Measurements from ENCODE around the gene KPNA2. TPM values are rescaled to one million over a fixed set of nuclear protein-coding genes. Genes with fewer than 3 reads are reported as not detected.
A peak's percentile ranks its signal among the peaks of the same experiment; 100 is the strongest.
"Not testable (repeated sequence)": the region's sequence is repeated elsewhere in the genome, so short reads cannot be mapped to it uniquely, and the experiment has no call there.

Gene KPNA2
- total RNA-seq, 2 donors from 2014 or later = 150 to 274 TPM

DNA sequence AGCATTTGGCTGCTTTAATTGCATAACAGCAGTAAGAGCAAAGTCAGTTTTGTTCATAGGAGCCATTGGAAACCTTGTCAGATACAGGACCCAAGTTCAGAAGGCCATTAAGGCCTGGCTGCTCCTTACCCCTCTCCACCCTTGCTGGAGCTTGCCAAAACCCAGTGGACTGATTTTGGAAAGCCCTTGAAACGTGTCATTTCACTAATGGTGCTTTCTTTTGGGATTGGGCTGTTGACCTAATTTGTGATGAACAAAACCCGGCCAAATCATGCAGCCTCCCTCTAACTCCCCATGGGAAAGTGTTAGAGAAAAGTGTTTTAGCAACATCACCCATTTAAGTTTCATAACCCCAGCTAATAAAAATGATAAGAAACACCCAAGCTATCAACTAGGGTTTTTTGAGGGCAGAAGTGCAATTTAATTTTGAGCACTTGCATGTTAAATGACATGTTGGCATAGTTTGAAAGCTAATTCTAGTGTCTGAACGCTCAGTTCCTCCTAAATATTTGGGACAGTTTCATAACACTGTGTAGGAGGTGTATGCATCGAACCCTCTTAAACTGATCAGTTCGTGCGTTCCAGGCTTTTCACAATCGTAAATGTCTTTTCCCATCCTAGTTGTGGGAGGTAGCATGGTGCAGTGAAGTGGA lies 12.5 kb downstream of the KPNA2 start:
- not testable (repeated sequence) for DNase-seq (ENCODE audit: low spot score in 2 of 2); ATAC-seq; H3K9me3 Mint-ChIP-seq
- H3K36me3 Mint-ChIP-seq = peaks cover 19 to 30% of the 10 kb centered on the region in 2 donors
- peak overlapping the region in 1 of 2 donors; percentile 88 for H3K27ac Mint-ChIP-seq

DNA sequence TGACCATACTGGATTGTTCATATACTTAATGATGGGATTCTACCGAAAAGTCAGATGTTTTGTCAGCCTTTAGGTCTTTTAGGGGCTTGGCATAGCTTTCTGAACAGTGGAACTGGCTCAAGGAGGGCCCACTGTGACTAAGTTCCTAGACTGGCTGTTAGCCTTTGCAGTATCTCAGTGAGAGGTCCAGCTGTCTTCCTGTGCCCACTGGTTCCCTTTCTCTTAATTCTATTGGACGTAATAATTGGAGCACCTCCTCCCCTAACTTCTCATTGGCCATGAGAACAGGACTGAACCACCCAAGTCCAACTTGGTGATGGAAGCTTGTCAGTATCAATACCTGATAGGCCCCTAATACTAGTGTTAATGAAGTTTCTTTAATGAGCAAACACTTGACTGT lies 13.5 kb downstream of the KPNA2 start:
- H3K9me3 Mint-ChIP-seq = no peaks in the 10 kb centered on the region
- H3K36me3 Mint-ChIP-seq = peaks cover 13 to 22% of the 10 kb centered on the region in 2 donors
- peak overlapping the region in 1 of 2 donors; percentile 7 for H3K27ac Mint-ChIP-seq
- peak; percentile 25 to 47 for ATAC-seq
- no peak for DNase-seq (ENCODE audit: low spot score in 2 of 2)

DNA sequence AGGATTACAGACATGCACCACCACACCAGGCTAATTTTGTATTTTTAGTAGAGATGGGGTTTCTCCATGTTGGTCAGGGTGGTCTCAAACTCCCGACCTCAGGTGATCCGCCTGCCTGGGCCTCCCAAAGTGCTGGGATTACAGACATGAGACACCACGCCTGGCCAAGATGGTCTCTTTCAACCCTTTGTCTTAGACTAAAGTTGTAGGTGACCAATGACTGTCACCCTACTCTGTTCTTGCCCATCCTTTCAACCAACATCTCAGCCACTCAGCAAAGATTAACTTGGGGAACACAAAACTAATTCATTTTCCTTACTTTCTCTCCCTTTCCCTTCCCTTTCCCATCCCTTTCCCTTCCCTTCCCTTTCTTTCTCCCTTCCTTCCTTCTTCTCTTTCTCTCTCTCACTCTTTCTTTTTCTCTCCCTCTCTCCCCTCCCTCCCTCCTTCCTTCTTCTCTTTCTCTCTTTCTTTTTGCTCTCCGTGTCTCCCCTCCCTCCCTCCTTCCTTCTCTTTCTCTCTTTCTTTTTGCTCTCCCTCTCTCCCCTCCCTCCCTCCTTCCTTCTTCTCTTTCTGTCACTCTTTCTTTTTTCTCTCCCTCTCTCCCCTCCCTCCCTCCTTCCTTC lies 14.4 kb downstream of the KPNA2 start:
- ATAC-seq = peak in 1 of 2 donors; percentile 16
- not testable (repeated sequence) for DNase-seq (ENCODE audit: low spot score in 2 of 2); H3K9me3 Mint-ChIP-seq; H3K27ac Mint-ChIP-seq
- H3K36me3 Mint-ChIP-seq = peaks cover 7 to 12% of the 10 kb centered on the region in 2 donors

DNA sequence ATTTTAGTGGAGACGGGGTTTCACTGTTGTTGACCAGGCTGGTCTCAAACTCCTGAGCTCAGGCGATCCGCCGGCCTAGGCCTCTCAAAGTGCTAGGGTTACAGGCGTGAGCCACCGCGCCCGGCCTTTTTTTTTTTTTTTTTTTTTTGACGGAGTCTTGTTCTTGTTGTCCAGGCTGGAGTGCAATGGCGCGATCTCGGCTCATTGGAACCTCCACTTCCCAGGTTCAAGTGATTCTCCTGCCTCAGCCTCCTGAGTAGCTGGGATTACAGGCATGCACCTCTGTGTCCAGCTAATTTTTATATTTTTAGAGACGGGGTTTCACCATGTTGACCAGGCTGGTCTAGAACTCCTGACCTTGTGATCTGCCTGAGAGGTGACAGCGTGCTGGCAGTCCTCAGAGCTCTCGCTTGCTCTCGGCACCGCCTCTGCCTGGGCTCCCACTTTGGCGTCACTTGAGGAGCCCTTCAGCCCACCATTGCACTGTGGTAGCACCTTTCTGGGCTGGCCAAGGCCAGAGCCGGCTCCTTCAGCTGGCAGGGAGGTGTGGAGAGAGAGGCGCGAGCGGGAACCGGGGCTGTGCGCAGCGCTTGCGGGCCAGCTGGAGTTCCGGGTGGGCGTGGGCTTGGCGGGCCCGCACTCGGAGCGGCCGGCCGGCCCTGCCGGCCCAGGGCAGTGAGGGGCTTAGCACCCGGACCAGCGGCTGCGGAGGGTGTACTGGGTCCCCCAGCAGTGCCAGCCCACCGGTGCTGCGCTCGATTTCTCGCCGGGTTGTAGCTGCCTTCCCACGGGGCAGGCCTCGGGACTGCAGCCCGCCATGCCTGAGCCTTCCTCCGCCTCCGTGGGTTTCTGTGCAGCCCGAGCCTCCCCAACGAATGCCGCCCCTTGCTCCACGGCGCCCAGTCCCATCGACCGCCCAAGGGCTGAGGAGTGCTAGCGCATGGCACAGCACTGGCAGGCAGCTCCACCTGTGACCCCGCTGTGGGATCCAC lies 16.1 kb downstream of the KPNA2 start:
- H3K27ac Mint-ChIP-seq, H3K9me3 Mint-ChIP-seq: not testable (repeated sequence)

DNA sequence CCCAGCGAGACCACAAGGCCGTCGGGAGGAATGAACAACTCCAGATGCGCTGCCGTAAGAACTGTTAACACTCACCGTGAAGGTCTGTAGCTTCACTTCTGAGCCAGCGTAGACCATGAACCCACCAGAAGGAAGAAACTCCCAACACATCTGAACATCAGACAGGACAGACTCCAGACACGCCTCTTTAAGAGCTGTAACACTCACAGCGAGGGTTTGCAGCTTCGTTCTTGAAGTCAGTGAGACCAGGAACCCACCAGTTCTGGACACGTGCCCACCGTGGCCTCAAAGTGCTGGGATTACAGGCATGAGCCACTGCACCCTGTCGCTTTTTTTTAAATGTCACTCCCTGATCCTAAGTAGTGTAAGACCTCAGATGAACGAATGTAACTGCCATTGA lies 17.3 kb downstream of the KPNA2 start:
- Mint-ChIP-seq H3K36me3 (no peaks in the 10 kb centered on the region), H3K27ac (no peak overlapping the region), H3K9me3 (no peaks in the 10 kb centered on the region)
- DNase-seq (ENCODE audit: low spot score in 2 of 2) (no peak), ATAC-seq (peak in 1 of 2 donors; percentile 3)

More for the DNA sequence above, 16.1 kb downstream of the KPNA2 start:
- DNase-seq (ENCODE audit: low spot score in 2 of 2); ATAC-seq; H3K36me3 Mint-ChIP-seq: not testable (repeated sequence)

DNA sequence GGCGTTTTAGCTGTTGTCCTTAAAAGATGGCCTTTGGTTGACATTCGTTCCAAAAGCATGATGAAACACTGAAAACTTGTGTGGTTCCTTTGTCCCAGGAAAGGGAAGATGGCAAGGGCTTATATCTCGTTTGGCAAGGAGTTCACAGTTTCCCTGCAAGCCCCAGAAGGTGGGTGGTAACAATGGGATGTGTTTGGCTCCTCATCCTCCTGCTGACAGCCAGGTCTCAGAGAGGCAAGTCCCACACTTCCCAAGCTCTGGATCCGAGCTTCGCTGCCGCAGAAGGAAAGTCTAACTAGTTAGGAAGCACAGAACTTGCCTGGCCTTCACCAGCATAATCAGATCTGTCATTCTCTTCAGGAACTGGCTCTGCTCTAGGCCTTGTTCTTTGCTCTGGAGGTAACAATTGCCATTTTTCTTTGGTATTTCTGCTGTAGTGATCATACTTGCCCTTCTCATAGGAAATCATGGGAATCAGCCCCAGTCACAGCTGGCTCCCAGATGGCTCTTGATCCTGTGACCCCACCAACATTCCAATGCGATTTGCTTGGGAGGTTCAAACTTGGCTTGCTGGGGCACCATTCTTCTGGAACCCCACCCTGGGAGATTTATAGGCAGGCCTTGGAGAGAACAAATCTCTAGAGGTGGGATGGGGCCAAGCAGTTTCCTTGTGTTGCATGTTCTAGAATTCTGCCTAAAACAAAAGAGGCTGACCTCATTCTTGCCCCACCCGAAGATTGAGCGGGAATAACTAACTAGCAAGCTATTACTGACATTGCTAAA lies 17.9 kb downstream of the KPNA2 start:
- no peak for DNase-seq (ENCODE audit: low spot score in 2 of 2)
- H3K27ac Mint-ChIP-seq = no peak overlapping the region
- no peaks in the 10 kb centered on the region for H3K9me3 Mint-ChIP-seq
- no peaks in the 10 kb centered on the region for H3K36me3 Mint-ChIP-seq
- ATAC-seq = no peak

DNA sequence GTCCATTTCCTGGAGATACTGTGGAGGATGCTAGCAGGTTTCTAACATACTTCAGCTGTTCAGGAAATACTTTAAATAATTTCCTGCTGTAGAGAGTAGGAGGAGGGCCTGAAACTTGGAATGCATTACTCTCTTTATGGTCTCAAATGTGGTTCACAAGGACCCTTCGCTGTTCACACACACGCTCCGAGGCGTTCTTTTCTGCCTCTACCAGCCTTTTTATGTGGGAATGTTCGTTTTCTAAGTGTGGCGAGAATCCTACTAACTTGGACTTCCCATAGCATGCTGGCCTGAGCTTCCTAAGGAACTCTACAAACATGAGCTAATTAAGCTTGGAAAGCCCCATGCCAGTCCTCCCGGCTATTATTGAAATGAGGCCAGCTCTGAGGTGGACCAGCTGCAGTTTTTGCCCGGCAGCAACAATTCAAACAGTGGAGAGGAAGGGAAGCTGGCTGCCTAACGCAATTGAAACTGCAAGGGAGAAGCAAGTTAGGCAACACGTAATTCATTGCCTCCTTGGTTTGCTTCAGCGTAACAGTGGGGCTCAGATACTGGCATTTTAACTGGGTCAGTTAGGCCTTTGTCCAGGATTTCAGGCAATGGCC lies 18.9 kb downstream of the KPNA2 start:
- no peak for DNase-seq (ENCODE audit: low spot score in 2 of 2)
- no peaks in the 10 kb centered on the region for H3K9me3 Mint-ChIP-seq
- H3K36me3 Mint-ChIP-seq = no peaks in the 10 kb centered on the region
- H3K27ac Mint-ChIP-seq = no peak overlapping the region
- ATAC-seq = no peak

DNA sequence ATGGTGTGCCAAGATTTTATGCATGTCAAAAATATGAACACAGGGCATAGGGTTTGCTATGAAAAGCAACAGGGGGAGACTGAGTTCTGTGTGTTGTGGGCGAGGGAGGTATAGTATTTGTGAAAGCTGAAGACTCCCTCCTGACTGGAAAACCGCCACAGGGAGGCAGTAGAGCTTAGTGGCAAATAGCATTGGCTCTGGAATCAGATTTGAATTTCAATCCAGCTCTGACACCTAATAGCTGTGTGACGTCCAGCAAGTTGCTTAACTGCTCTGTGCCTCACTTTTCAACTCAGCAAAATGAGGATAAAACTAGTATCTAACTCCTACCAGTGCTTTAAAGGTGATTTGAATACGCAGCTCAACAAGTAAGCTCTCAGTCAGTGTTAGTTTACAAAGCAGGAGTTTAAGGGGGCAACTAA lies 22.0 kb downstream of the KPNA2 start:
- ATAC-seq = peak; percentile 44 to 81
- H3K36me3 Mint-ChIP-seq = no peaks in the 10 kb centered on the region

DNA sequence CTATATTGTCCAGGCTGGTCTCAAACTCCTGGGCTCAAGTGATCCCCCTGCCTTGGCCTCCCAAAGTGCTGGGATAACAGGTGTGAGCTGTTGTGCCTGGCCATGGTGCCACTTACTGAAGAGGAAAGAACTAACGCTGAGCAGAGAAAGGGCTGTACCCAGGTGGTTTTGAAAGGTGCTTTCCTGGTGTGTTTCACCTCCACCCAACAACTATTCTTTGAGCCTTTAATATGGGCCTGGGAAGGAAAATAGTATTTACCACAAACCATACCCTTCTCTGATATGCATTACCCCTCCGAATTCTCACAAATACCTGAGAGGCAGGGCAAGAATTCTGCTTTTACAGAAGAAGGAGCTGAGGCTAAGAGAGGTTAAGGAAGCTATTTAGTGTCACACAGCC lies 24.8 kb downstream of the KPNA2 start:
- Mint-ChIP-seq H3K36me3 (no peaks in the 10 kb centered on the region), H3K9me3 (no peaks in the 10 kb centered on the region), H3K27ac (no peak overlapping the region)
- ATAC-seq (no peak), DNase-seq (ENCODE audit: low spot score in 2 of 2) (no peak)

More for the DNA sequence above, 22.0 kb downstream of the KPNA2 start:
- DNase-seq (ENCODE audit: low spot score in 2 of 2) = peak in 1 of 2 donors; percentile 28
- Mint-ChIP-seq H3K9me3 (no peaks in the 10 kb centered on the region), H3K27ac (no peak overlapping the region)

DNA sequence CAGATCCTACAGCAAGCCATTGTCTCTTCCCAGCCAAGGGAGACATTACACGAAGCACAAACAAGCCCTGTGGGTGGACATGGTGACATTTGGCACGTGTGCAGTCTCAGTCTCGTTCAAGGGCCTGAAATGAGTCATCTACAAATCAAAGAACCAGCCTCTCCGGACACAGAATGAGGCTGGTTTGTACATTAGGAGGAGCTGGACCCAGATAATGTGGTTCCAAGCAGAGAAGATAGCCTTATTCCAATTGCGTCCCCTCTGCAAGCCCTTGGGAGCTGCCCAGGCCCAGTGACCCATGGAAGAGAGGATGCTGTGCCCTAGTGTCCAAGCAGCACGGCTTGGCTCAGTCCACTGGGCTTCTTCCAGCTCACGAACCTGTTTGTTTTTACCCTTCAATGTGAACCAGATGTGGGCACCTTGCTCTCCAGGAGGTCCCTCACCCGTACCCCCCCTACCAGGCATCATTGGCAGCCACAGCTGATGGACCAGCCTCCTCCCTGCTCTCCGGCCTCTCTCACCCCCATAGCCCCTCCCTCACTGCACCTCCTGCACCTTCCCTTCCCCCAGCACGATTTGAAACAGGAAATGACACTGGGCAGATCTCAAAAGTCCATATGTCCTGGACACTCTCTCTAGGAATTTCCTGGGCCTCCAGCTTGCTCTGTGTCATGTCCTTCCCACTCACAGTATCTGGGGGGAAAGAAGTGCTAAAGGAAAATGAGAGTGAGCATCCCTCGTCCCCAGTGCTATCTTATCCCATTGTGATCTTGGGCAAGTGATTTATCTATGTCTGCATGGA lies 26.2 kb downstream of the KPNA2 start:
- peak in 1 of 2 donors; percentile 33 for ATAC-seq
- H3K27ac Mint-ChIP-seq = no peak overlapping the region

DNA sequence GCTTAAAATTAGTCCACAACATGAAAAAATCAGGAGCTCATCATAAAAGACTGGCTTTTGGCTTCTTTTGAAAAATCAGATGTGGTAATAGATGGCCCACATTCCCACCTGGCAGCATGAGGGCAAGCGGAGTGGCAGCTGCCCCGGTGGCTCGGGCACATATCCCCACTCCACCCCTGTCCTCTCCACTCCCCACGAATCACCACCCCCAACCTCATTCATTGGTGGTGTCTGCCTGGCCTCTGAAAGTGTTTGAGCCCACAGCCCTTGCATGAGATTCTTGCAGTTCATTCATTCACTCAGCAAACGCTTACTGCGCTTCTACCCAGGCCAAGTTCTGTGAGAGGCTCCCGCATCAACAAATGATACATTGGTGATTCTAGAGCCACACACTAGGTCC lies 29.8 kb downstream of the KPNA2 start:
- DNase-seq (ENCODE audit: low spot score in 2 of 2); H3K9me3 Mint-ChIP-seq; H3K36me3 Mint-ChIP-seq; ATAC-seq; H3K27ac Mint-ChIP-seq: not testable (repeated sequence)

More for the DNA sequence above, 26.2 kb downstream of the KPNA2 start:
- no peaks in the 10 kb centered on the region for H3K36me3 Mint-ChIP-seq
- no peaks in the 10 kb centered on the region for H3K9me3 Mint-ChIP-seq
- no peak for DNase-seq (ENCODE audit: low spot score in 2 of 2)

DNA sequence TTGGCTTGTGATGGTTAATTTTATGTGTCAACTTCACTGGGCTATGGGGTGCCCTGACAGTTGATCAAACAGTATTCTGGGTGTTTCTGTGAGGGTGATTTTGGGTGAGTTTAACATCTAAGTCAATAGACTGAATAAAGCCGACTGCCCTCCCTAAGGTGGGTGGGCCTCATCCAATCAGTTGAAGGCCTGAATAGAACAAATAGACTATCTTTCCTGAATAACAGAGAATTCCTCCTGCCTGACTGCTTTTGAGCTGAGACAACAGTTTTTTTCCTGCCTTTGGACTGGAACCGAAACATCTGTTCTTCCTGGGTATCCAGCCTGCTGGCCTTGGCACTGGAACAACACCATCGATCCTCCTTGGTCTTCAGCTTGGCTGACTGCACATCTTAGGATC lies 33.0 kb downstream of the KPNA2 start:
- not testable (repeated sequence) for H3K36me3 Mint-ChIP-seq; H3K9me3 Mint-ChIP-seq; H3K27ac Mint-ChIP-seq; ATAC-seq; DNase-seq (ENCODE audit: low spot score in 2 of 2)

DNA sequence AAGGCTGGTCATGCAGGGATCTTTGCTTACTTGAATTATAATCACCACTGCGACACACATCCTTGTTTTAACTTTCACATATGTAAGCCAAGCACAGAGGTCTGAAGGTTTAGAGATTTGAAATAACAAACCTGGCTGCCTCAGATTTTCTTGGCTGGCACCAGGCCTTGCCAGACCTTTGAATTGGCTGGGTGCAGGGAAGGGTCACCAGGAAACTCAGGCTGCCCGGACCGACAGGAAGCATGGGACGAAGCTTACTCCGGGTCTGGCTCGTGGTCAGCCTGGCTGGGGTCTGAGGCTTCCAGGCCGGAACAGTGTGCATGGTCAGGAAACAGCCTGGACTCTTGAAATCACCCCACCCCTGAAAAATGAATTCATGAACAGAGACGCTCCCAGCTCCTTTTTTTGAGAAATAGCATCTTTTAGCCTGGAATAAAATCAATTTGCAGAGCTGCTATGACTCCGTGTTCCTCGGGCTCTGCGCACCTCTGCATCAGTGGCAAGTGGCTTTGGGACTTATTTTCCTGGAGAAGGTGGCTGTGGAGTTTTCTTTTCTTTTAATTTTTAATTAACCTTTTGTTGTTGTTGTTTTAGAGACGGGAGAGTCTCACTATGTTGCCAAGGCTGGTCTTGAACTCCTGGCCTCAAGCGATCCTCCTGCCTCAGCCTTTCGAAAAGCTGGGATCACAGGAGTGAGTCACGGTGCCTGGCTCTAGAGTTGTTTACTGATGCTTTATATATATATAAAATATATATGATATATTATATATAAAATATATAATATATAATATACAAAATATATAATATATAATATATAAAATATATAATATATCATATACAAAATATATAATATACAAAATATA lies 35.3 kb downstream of the KPNA2 start:
- H3K27ac Mint-ChIP-seq; DNase-seq (ENCODE audit: low spot score in 2 of 2): not testable (repeated sequence)

DNA sequence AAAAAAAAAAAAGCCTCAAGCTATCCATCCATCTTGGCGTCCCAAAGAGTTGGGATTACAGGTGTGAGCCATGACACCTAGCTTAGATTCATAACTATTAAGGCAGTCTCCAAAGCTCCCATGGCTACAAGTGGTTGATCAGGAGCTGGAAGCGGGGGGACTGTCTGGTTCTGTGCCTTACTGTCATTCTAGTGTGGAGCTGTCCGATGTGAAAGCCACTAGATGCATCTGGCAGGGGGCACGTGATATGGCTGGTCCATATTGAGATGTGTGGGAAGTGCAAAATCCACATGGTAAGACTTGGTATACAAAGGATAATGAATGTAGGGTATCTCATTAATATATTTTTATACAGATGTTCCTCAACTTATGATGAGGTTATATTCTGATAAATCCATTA lies 38.7 kb downstream of the KPNA2 start:
- ATAC-seq = peak in 1 of 2 donors; percentile 21
- no peaks in the 10 kb centered on the region for H3K9me3 Mint-ChIP-seq
- H3K36me3 Mint-ChIP-seq = no peaks in the 10 kb centered on the region
- no peak for DNase-seq (ENCODE audit: low spot score in 2 of 2)
- H3K27ac Mint-ChIP-seq = no peak overlapping the region

More for the DNA sequence above, 35.3 kb downstream of the KPNA2 start:
- ATAC-seq = peak; percentile 39 to 58
- not testable (repeated sequence) for H3K36me3 Mint-ChIP-seq, H3K9me3 Mint-ChIP-seq
